ENCODE results near the gene BACE1.

- TF ChIP-seq CTCF (IDR thresholded peaks at IDR 0.05 in 2 of 3, conservative IDR thresholded peaks at IDR 0.05 in 1 of 3; ENCODE audit: control insufficient read depth in 2 of 3, extremely low read depth in 1 of 3, insufficient read depth in 1 of 3, low read depth in 3 of 3, low read length in 3 of 3), result no peak
- TF ChIP-seq YY1 (IDR thresholded peaks at IDR 0.05; ENCODE audit: low read depth, low read length), result no peak
- TF ChIP-seq REST (IDR thresholded peaks at IDR 0.05; ENCODE audit: low read depth, low read length), result no peak
- no peak for TF ChIP-seq RBBP5 (conservative IDR thresholded peaks at IDR 0.05)
- TF ChIP-seq ZSCAN29 (IDR thresholded peaks at IDR 0.05), result no peak
- no peak for TF ChIP-seq HDAC6 (IDR thresholded peaks at IDR 0.05; ENCODE audit: unreplicated experiment)
- no peak for TF ChIP-seq EZH2 (IDR thresholded peaks at IDR 0.05; ENCODE audit: borderline replicate concordance, control insufficient read depth, low read depth, low read length)
- no peak for TF ChIP-seq ATF3 (IDR thresholded peaks at IDR 0.05; ENCODE audit: borderline replicate concordance, extremely low read depth, low read depth, low read length)
- TF ChIP-seq BCLAF1 (IDR thresholded peaks at IDR 0.05), result no peak
- no peak for TF ChIP-seq GATAD2B (conservative IDR thresholded peaks at IDR 0.05; ENCODE audit: low read depth)
- no peak for TF ChIP-seq CEBPZ (IDR thresholded peaks at IDR 0.05; ENCODE audit: low read depth, low read length)
These were observed 21.0 kb upstream of the BACE1 start for GRCh38 chr11:117337076-117337475.

Data from GM12878 (cell line).